ENCODE results near the gene PRR4.

The PRR4 gene

GRCh38 chr12:10811883-10812536, 37.3 kb downstream of the PRR4 start:
- TF ChIP-seq, protein P1, sequence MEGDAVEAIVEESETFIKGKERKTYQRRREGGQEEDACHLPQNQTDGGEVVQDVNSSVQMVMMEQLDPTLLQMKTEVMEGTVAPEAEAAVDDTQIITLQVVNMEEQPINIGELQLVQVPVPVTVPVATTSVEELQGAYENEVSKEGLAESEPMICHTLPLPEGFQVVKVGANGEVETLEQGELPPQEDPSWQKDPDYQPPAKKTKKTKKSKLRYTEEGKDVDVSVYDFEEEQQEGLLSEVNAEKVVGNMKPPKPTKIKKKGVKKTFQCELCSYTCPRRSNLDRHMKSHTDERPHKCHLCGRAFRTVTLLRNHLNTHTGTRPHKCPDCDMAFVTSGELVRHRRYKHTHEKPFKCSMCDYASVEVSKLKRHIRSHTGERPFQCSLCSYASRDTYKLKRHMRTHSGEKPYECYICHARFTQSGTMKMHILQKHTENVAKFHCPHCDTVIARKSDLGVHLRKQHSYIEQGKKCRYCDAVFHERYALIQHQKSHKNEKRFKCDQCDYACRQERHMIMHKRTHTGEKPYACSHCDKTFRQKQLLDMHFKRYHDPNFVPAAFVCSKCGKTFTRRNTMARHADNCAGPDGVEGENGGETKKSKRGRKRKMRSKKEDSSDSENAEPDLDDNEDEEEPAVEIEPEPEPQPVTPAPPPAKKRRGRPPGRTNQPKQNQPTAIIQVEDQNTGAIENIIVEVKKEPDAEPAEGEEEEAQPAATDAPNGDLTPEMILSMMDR (IDR thresholded peaks at IDR 0.05; ENCODE audit: borderline replicate concordance, control extremely low read depth, extremely low read depth, insufficient read depth, missing control alignments): no peak
- DNase-seq (ENCODE audit: low spot score): no peak
- in situ Hi-C loops (cut with MboI; ENCODE audit: low sequenced_read_pairs, unreplicated experiment): no loop called here

- in situ Hi-C loops (cut with MboI; ENCODE audit: low sequenced_read_pairs, unreplicated experiment): no loop called here
- TF ChIP-seq, protein P1 (IDR thresholded peaks at IDR 0.05; ENCODE audit: borderline replicate concordance, control extremely low read depth, extremely low read depth, insufficient read depth, missing control alignments): no peak
- DNase-seq (ENCODE audit: low spot score): no peak
These were observed 39.2 kb downstream of the PRR4 start, which contains the start of gene TAS2R9 for GRCh38 chr12:10810068-10810467. Gene TAS2R9, minus strand, starts transcription at chr12:10810168. Its CDS starts 93 bp downstream, at chr12:10810075.

DNA sequence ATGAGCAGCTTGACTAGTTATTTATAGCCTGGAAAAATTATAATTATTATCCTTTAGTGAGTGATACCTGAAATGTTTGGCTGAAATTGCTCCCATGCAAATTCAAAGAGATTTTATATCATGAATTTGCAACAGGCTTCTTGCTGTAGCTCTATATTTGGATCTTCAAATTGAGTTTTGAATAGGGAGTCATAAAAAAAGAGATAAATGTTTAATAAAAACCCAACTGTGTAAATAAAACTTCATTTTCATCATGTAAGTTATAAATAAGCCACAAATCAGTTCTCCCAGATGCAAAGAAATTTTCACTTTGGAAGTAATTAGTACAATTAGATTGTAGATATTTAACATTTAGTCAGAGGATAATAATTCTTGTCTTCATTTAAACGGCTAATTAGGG, 42.1 kb downstream of the PRR4 start, which contains the start of gene TAS2R8:
TSS of gene TAS2R8 (minus strand) at position 101 of the 400 bp plus-strand sequence. CDS start 306 bp downstream, outside the sequence.
- no peak for DNase-seq (ENCODE audit: low spot score)
- in situ Hi-C loops (cut with MboI; ENCODE audit: low sequenced_read_pairs, unreplicated experiment): no loop called here
- TF ChIP-seq, protein P1 (IDR thresholded peaks at IDR 0.05; ENCODE audit: borderline replicate concordance, control extremely low read depth, extremely low read depth, insufficient read depth, missing control alignments): no peak

GRCh38 chr12:10802587-10802986, 46.7 kb downstream of the PRR4 start, which contains the start of gene TAS2R7:
Gene TAS2R7, minus strand, starts transcription at chr12:10802627. Its CDS starts 57 bp downstream, at chr12:10802570.
- TF ChIP-seq, protein P1 (IDR thresholded peaks at IDR 0.05; ENCODE audit: borderline replicate concordance, control extremely low read depth, extremely low read depth, insufficient read depth, missing control alignments): no peak
- in situ Hi-C loops (cut with MboI; ENCODE audit: low sequenced_read_pairs, unreplicated experiment): no loop called here
- no peak for DNase-seq (ENCODE audit: low spot score)

GRCh38 chr12:10801741-10802140, 47.5 kb downstream of the PRR4 start:
- no peak for DNase-seq (ENCODE audit: low spot score)
- in situ Hi-C loops (cut with MboI; ENCODE audit: low sequenced_read_pairs, unreplicated experiment): no loop called here
- TF ChIP-seq, protein P1 (IDR thresholded peaks at IDR 0.05; ENCODE audit: borderline replicate concordance, control extremely low read depth, extremely low read depth, insufficient read depth, missing control alignments): no peak
